HEK293 (cell line): Measurements from ENCODE around the gene HEMK1.

Experiments used
- CTCF ChIP-seq: fragments of 450-650 bp; formaldehyde crosslinking; IDR thresholded peaks from 2 replicates; pipeline ENCODE4 v1.5.1; 2016; ENCODE audit warnings: missing biosample characterization, missing genetic modification characterization
- ELK4 ChIP-seq: IDR thresholded peaks from 2 replicates; pipeline ENCODE4 v1.6.1; 2011; ENCODE audit warnings: mild to moderate bottlenecking, low read depth, low read length, borderline replicate concordance
- RBAK ChIP-seq: fragments of 450-650 bp; formaldehyde crosslinking; IDR thresholded peaks from 2 replicates; pipeline ENCODE4 v1.5.1; 2016; ENCODE audit warnings: missing biosample characterization, missing genetic modification characterization
- SALL2 ChIP-seq: fragments of 450-650 bp; formaldehyde crosslinking; IDR thresholded peaks from 2 replicates; pipeline ENCODE4 v1.5.0; 2017; ENCODE audit warnings: missing biosample characterization, mild to moderate bottlenecking, missing genetic modification characterization, borderline replicate concordance
- YY1 ChIP-seq: fragments of 450-650 bp; formaldehyde crosslinking; IDR thresholded peaks from 2 replicates; pipeline ENCODE4 v1.5.1; 2018; ENCODE audit warnings: missing biosample characterization, missing genetic modification characterization
- ZNF24 ChIP-seq: fragments of 450-650 bp; formaldehyde crosslinking; IDR thresholded peaks from 2 replicates; pipeline ENCODE4 v1.5.1; 2016; ENCODE audit warnings: missing biosample characterization, missing genetic modification characterization
- ZNF398 ChIP-seq: fragments of 450-650 bp; formaldehyde crosslinking; IDR thresholded peaks from 2 replicates; pipeline ENCODE4 v1.5.1; 2017; ENCODE audit warnings: missing biosample characterization, missing genetic modification characterization
- ZNF544 ChIP-seq: fragments of 450-650 bp; formaldehyde crosslinking; IDR thresholded peaks from 2 replicates; pipeline ENCODE4 v1.5.0; 2017; ENCODE audit warnings: missing biosample characterization, missing genetic modification characterization
- ZNF785 ChIP-seq: fragments of 450-650 bp; formaldehyde crosslinking; IDR thresholded peaks from 2 replicates; pipeline ENCODE4 v1.5.1; 2016; ENCODE audit warnings: missing biosample characterization, missing genetic modification characterization

GRCh38 chr3:50604628-50605588 lies 35.6 kb downstream of the HEMK1 start:
- TF ChIP-seq YY1 (tag by site-specific recombination) (no peak), ZNF24 (tag by site-specific recombination) (no peak), CTCF (no peak), ELK4 (no peak), ZNF398 (tag by site-specific recombination) (no peak), ZNF785 (tag by site-specific recombination) (no peak), RBAK (tag by site-specific recombination) (no peak), SALL2 (no peak), ZNF544 (tag by site-specific recombination) (no peak)
